Fibroblast of peridontal ligament (primary cell): ENCODE data around the gene PHF8.
A peak's percentile ranks its signal among the peaks of the same experiment; 100 is the strongest.

Experiments used
- DNase-seq: peaks from one replicate; pipeline ENCODE4 v3.0.0-alpha.2; 2010; ENCODE audit errors: extremely low read depth

Gene PHF8

GRCh38 chrX:54044126-54044876, at the start of gene PHF8:
Gene PHF8, minus strand, starts transcription at chrX:54044473. Its CDS starts 1,745 bp downstream, at chrX:54042728.
- DNase-seq, result peak; percentile 90

- DNase-seq, result no peak
These were observed 49.3 kb upstream of the PHF8 start for GRCh38 chrX:54093571-54093970.

DNA sequence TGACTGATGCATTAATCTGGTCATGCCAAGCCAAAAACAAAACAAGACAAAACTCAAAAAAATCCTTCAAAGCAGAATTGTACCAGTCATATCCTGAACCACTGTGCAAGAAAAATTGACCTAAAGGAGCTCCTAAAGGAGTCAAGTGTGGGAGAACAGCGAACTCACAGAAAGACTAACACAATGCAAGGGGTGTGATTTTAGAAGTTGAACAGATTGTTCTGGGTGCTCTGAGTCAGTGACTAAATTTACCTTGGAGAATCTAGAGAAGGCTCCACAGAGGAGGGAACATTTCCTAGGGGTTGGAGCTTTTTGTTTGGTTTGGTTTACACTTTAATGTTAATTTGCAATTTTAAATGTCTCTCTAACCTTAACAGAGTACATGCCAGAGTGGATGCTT, 48.9 kb upstream of the PHF8 start:
- no peak for DNase-seq

DNA sequence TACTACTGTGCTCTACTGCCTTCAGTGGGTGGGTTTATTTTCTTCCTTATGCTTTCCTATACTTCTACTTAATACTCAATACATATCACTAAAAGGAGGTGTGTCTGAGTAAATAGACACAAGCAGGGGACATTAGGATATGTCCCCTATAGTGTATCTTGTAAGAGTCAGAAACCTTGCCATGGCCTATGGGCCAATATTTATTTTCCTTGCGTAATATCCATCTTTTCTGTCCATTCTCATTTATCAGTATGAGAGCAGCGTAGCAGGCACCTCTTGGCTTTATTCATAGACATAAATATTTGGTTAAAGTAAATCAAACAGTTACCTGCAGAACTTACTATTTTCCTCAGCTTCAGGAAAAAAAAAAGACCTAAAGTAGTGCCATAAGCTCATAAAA, 46.6 kb upstream of the PHF8 start:
- no peak for DNase-seq

DNA sequence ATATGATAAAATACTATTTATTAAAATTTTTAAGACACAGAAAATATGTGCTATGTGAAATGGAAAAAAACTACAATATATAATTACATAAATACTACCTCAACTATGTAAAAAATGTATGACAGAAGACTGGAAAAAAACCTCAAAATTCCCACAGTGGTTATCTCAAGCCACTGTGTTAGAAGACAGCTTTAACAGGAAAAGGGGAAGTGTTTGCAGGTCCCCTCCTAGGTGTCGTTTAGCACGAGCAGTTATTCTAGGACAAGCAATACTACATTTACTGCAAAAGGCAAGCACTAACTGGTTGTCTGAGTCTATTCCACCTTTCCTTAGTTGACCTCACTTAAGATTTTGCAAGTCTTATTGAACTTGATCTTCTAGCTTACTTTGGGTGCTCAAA, 44.9 kb upstream of the PHF8 start:
- DNase-seq, result no peak

DNA sequence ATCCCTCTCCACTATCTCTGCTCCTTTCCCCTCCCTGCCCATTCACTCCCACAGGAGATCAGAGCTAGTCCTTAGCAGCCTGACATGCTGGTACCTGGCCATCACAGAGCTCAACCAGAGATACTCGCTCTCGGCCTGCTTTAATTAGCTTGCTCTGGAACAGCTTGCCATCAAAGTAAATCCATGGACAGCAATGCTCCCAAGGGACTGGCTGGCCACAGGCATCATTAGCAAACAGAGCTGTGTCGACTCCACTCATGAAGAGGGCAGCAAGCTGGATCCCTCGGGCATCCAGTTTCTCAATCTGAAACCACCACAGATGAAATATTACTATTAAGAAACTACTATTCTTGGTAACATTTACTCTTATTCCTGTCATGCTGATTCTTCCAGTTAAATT, 43.4 kb upstream of the PHF8 start:
- DNase-seq, result peak; percentile 12

DNA sequence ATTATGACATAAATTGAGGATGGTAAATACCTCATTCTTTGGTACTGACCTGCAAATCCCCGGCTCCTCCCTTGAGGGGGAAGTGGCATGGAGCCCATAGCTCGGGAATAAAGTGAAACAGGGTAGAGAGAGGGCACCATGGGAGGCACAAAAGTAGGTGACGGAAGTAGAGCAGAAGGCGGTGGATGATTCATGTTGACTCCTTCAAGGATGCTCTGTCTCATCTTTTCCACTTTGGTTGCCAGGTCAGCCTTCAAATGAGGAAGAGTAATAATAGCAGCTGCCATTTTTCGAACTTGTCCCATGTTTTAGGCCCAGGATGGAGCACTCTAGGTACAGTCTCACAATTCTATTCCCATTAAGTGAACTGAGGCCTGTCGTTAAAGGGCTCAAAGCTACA, 41.4 kb upstream of the PHF8 start:
- no peak for DNase-seq

DNA sequence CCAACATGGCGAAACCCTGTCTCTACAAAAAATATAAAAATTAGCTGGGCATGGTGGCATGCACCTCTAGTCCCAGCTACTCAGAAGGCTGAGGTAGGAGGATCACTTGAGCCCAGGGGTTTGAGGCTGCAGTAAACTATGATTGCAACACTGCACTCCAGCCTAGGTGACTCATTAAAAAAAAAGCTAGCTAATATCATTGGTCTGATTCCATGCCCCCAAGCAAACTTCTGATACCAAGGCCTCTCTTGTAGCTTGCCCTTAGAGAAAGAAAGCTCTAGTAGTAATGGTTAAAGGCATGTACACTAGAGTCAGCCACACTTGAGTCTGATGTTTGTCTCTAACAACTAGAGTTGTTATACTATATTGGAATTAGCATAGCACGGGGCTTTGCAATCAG, 32.6 kb upstream of the PHF8 start:
- peak; percentile 29 for DNase-seq

DNA sequence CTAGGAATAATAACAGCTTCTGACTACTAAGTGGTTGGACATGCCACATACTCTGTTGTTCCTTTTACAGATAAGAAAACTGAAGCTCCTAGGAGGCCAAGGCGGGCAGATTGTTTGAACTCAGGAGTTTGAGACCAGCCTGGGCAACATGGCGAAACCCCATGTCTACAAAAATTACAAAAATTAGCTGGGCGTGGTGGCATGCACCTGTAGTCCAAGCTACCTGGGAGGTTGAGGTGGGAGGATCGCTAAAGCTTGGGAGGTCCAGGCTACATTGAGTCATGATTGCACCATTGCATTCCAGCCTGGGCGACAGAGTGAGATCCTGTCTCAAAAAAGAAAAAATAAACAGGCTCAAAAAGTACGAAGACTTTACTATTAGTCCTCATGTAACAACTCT, 30.6 kb upstream of the PHF8 start:
- no peak for DNase-seq

GRCh38 chrX:54067766-54068165, 23.5 kb upstream of the PHF8 start:
- peak; percentile 7 for DNase-seq

DNA sequence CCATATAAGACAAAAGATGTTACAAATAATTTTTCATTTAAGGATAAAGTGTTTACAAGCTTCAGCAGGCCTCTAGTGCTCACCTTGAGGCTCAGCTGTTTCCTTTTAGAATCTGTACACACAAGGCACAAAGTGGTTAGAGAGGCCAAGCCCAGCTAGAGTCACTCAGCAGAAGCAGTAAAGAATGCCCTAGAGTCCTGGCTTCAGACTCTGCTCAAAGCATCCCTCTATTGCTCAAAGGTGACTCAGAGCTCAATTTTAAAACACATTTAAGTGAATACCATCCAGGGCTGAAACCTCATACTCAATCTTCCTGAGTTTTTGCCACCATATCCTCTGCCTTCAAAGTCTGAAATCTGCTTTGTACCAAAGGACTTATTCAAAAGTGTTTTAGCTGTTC, 22.6 kb upstream of the PHF8 start:
- DNase-seq, result peak; percentile 64

- no peak for DNase-seq
These were observed 20.3 kb upstream of the PHF8 start for GRCh38 chrX:54064564-54064963.

DNA sequence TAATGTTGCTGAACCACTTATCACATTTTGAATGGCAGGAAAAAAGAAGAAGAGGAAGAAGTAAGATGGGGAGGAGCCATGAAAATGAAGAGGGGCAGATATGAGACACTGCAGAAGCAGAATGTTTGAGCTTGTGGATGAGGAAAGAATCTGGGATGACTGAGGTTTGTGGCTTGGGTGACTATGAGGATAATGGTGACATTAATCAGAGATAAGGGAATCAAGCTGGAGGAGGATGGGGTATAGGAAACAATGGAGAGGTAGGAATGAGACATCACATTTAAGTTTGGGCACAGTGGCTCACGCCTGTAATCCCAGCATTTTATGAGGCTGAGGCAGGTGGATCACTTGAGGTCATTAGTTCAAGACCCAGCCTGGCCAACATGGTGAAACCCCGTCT, 19.1 kb upstream of the PHF8 start:
- no peak for DNase-seq

DNA sequence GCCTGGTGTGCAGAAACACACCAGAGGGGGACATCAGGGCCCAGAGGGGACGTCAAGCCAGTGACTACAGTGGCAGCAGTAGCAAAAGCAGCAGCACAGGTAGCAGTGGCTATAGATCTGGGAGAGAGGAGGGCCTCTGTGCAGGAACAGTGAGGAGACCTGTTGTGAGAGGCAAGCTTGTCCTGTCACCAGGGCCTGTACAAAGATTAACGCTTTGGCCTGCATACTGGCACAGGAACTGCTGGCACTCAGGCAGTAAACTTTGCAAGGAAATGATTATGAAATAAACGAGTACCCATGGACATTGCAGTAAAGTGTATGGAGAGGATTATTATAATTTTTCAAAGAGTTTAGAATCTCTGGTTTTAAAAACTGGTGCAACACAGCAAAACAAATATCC, 5.5 kb upstream of the PHF8 start:
- no peak for DNase-seq

DNA sequence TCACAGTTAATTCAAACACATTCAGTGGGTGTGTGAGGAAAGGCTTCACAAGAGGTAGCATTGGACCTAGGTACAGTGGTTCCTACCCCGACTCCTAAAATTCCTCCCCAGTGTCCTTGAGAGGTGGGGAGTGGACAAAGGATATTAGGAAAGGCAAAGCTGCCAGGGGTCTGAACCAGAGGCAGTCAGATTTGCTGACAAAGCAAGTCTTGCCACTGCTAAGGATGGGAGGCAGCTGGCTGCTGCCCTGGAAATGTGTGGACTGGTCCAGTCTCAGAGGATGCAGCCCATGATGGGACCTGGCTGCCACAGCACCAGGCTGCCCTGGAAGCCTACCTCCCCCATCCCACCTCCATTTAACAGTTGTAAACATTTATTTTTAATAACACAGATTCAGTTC, 4.1 kb upstream of the PHF8 start:
- DNase-seq, result no peak

GRCh38 chrX:54045563-54046228, 1.4 kb upstream of the PHF8 start:
- DNase-seq, result no peak

- DNase-seq, result no peak
These were observed 635 bp upstream of the PHF8 start for GRCh38 chrX:54044877-54045338.

DNA sequence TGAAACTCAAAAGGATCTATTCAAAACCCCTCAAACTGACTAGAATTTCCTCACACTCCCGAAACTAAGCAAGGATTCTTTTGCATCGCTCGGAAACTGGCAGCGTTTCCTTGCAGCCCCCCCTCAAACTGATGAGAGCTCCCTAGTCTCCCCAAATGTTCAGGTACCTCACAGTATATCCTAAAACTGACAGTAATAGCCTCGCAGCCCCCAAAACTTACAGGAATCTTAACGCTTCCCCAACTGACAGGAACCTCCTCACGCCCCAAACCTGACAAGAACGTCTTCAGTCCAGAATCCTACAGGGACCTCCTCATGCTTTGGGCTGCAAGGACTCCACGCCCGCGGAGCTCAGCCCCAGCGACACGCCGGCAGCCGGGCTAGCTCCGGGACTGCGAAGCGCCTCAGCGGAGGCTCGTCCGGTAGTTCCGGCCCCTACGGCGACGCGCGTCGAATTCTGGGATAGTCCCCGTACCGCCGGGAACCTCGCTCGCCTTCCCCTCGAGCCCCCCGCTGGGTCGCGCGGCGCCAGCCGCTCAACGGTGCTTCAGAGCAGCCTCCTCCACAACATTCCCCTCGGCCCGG, 640 bp downstream of the PHF8 start:
- DNase-seq, result peak; percentile 8

- DNase-seq, result no peak
These were observed 1.2 kb downstream of the PHF8 start for GRCh38 chrX:54043056-54043455.

DNA sequence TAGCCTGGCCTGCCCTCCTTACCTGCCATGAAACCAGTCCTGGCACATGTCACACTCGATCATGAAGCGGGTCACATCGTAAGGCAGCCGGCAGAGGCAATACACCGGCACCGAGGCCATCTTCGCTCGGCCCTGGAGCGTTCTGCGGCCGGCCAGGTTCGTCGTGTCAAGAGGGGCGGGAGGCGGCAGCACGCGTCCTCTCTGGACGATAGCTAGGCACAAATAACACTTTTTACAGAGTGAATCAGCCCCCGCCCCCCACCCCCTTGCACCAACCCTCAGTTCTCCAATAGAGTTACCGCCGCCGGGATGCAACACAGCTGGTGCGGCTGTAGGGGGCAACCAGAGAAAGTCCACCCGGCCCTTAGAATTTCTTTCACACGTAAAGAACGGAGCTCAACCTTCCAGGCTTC, 1.7 kb downstream of the PHF8 start:
- DNase-seq, result peak; percentile 50

DNA sequence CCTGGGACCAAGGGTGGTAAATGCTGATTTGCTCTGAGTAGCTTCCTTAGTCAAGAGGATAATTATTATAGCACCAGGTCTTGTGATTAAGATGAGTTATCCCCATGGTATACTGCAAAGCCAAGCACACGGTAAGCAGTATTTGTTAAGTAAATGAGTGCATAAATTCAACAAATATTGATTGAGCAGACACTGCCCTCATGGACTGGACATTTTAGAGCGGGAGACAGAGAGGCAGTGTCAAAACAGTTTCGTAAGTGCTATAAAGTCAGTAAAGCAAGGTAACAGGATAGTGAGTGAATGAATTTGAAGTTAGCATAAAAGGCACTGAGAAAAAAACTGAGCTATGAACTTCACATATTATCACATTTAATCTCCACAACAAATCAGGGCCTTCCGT, 13.9 kb downstream of the PHF8 start:
- DNase-seq, result no peak

DNA sequence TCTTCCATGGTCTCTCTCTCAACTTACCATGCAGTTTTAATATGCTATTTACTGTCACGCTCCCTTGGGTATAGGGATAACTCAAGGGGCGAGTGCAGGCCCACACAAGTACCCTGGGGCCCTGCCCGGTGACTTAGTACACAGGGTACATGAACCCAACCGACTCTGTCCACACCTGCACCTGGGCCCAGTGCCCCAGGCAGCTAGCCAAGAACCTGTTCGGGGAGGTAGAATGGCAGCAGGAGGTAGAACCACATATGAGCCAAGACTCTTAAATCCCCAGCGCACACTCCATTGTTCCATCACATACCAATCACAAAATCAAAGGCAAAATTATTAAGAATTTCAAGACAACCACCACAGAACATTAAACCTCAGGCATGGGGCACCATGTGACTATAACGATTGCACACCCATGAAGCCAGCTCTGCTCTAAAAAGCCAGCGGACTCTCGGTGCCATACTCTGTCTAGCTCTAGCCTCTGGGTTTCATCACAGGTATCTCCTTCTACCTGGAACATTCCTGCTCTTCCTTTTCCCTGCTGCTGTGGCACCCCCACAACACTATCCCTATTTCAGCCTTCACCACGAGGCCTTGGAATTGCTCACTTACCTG, 14.6 kb downstream of the PHF8 start:
- no peak for DNase-seq

- no peak for DNase-seq
These were observed 19.9 kb downstream of the PHF8 start for GRCh38 chrX:54024350-54024749.
